HG02981 (cell line): ENCODE results near the gene ADAM30.

Experiments used
- ATAC-seq: cut with Tn5 transposase; IDR thresholded peaks from one replicate; pipeline ENCODE4 v1.9.1; 2021; ENCODE audit warnings: mild to moderate bottlenecking, moderate library complexity; ENCODE audit not compliant: unreplicated experiment

The ADAM30 gene

DNA sequence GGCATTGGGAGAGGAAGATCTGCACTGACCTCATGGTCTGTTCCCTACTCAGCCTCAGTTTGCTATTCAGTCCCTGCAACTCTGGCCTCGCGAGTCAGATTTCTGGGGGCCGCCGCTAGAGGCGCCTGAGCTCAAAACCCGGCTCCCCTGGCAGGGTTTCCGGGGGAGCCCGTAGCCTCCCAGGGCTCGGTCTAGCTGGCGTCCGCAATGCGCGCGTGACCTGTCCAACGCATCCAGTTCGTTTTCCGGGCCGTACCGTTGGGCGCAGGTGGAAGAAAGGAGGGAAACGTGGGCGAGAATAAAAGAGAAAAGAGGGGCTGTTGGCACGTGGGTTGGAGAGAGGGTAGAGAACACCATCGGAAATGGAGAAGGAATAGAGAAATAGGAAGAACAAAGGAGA lies at the start of gene ADAM30:
Gene ADAM30, minus strand, starts transcription at position 213 of the 400 bp plus-strand sequence. Its CDS starts 179 bp downstream, at position 34.
- ATAC-seq, result no peak

DNA sequence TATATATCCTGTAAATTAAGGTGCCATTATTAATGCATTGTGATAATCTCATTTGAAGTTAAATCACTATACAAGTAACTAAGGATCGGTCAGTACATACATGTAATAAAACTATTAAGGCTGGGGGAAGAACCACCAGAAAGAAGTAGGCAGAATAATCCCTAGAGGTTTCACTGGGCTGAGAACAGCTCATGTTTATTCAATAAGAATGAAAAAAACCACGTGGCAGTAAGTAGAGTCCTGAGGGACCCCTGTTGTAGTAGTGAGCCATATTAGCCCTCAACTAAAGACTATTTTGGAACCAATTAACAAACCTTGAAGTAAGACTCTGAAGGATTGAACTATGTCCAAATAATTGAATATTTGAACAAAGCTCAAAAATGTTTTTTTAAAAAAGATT lies 46.9 kb upstream of the ADAM30 start:
- no peak for ATAC-seq

DNA sequence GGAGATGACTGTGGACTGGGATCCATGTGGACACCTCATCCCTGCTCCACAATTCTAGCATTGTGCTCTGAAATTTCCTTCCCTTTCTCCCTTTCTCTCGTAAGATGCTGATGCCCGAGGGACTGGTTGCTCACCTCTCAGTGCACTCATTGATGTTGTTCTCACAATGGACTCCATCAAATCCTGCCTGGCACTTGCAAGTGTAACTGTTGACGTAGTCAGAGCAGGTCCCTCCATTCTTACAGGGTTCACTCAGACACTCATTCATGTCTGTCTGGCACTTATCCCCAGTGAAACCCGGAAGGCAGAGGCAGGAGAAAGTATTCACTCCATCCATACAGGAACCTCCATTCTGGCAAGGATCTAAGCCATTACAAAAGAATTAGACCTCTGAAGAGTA lies 45.1 kb upstream of the ADAM30 start:
- ATAC-seq, result no peak

DNA sequence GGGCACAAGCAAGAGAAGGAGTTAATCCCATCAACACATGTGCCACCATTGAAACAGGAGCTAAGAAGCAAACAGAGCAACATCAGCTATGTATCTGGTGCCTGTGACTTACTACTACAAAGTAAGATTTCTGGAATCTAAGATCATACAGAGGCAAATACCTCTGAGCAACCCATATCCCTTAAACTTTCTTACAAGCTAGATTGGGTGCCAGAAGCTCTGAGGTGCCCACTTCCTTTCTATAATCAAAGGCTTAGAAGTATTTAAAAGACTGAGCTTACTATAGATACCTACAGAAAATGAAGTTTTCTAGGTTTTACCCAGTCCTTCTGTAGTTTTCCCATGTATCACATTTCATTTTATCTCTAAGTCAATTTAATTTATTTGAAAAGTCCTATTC lies 44.4 kb upstream of the ADAM30 start:
- no peak for ATAC-seq

DNA sequence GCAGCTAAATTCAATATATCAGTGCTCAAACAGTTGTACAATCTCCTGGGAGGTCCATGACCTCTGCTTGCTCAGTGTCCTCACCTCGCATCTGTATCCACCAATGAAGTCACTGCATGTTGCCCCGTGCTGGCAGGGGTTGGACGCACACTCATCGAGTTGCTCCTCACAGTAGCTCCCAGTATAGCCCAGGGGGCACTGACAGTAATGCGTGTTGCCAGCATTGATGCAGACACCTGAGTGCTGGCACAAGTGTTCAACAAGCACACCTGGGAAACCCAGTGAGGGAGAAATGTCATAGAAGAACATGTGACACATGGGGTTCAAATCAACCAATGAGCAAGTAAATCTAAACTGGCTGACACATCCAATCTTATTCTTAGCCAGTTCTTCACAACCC lies 40.9 kb upstream of the ADAM30 start:
- no peak for ATAC-seq

DNA sequence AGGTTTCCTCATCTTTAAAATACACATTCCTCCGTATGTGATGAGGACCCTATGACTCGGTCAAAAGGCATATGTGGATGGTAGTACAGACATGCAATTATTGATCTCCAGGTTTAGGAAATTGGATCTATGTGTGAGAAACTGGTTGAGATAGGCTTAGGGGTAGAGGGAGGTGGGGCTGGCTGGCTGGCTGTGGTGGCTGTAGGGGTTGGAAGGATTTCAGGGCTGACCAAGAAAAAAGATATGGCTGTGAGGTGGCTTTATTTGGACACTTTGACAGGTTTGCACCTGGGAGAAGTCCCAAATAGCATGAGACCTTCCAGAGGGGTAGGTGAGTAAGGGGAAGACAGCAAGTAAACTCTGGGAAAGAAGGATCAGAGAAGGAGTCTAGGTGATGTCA lies 39.6 kb upstream of the ADAM30 start:
- no peak for ATAC-seq

DNA sequence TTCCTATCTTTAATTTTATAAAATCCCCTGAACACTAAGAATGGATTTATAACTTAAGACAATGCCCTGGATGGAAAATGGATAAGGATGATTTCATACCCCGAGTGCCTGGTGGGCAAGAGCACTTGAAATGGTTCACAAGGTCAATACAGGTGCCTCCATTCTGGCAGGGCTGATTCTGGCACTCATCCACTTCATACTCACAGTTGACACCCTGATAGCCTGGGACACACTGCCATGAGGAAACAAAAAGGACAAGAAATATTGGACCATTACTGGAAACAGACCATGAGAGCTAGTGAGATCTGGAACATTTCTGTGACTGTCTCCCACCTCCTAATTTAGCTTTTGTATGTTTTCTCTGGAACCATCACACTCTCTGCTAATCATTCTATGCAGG lies 39.1 kb upstream of the ADAM30 start:
- no peak for ATAC-seq

DNA sequence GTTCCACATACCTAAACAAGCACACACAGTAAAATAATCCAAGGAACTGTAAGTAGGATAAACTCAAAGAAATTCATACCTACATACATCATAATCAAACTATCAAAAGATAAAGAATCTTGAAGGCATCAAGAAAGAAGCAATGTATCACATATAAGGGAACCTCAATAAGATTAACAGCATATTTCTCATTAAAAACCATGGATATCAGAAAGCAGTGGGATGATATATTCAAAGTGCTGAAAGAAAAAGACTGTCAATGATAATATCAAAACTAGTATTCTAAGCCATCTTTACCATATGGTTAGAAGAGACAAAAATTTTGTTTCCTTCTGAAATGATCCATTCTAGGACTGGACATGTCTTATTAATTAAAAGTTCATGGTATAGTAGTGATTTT lies 37.1 kb upstream of the ADAM30 start:
- ATAC-seq, result no peak

DNA sequence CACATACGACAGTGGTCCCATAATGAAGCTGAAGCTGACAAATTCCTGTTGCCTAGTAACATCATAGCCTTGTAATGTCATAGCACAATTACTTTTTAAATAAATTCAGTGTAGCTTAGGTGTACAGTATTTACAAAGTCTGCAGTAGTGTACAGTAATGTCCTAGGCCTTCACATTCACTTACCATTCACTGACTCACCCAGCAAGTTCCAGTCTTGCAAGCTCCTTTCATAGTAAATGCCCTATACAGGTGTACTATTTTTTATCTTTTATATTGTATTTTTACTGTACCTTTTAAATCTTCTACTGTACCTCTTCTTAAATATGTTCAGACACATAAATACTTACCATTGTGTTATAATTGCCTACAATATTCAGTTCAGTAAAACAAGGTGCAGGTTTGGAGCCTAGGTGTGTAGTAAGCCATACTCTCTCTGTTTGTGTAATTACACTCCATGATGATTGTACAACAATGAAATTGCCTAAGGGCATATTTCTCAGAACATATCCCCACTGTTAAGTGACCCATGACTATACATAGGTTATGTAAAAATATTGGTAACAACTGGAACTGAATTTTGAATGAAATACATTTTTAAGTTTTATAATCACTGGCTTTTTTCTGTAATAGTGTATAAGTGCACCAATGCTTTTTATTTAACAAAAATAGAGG lies 33.5 kb upstream of the ADAM30 start:
- no peak for ATAC-seq

DNA sequence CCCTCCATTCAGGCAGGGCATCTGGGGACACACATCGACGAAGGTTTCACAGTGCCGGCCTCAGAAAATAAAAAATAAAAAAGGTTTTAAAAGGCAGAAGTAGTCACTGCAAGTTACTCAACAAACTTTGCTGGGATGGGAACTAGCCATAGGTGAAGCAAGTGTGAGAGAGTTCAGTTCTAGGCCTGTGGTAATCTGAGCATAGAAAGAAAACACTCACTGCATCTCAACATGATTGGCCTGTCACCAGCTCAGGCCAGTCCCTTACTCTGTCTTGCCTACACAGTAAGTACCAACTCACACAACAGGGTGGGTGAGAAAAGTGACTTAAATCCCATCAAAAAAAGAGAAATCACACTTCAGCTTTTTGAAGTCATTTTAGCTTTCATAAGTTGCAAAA lies 30.2 kb upstream of the ADAM30 start:
- ATAC-seq, result no peak

DNA sequence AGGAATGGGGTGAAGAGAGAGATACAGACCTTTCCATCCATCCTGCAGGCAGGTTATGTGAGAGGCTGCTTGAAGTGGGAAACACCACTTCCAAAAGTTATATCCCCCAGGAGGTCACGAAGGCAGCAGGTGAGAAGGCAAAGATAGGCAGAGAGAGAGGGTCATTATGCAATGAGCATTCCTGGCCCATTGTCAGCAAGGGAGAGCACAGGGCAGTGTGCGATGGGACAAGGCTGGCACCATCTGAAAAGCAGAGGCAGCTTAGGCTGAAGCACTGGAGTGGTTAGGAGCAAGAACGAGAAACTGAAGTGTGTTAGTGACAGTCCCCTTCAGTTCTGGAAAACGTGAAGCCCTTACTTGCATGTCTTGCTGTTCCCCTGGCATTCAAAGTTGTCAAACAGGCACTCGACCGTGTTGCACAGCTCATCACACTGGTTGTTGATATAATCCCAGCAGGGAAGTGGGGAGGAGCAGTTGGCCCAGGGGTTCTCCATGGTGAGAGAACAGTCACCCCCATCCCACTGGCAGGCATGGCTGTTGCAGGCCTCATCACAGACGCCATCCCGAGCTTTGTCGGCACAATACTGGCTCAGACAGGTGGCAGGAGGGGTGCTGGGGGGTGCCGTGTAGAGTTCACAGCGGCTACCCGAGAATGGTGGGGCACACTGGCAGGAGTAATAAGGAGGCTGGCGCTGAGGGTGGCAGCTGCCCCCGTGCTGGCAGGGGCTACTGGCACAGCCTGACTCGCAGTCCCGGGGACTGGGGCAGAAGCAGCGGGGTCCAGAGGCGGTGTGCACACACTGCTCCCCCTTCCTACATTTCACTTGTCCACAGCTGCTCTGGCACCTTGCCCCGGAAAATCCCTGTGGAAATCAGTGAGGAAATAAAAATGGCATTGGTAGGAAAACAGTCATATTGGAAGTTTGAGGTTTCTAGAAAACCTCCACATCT lies 28.9 kb upstream of the ADAM30 start:
- no peak for ATAC-seq

DNA sequence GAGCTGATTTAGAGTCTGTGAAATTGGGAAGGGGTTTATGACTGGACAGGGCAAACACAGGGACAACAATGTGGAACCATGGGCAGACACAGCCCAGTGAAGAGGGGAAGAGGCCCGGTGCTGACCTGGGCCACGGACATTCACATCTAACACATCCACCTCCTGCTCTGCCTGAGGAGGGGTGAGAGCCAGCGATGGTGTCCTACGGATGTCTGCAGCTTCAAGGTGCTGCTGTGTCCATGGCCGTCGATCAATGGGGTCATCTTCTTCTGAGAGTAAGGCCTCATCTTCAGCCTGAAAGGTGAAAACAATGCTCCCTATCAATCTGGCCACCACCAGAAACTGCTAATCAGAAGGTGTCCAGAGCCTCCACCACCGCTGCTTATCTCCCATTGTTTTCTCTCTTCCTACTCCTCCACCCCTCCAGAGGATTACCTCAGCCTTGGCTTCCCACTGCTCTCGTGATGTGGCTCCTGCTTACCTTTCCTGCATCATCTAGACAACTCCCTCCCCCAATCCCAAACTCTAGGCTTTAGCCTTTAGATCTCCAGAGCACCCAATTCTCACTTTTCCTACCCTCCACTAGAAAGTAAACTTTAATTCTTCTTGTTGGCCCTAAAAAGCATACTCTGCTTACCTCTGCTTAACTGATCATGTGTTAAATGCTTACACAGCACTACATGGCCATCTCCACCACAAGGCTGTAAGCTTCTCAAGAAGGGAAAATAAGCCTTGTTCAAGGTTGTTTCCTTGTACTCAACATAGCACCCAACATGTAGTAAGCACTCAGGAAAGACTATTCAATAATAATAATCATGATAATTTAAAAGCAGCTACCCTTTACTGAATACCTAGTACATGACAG lies 24.0 kb upstream of the ADAM30 start:
- no peak for ATAC-seq

DNA sequence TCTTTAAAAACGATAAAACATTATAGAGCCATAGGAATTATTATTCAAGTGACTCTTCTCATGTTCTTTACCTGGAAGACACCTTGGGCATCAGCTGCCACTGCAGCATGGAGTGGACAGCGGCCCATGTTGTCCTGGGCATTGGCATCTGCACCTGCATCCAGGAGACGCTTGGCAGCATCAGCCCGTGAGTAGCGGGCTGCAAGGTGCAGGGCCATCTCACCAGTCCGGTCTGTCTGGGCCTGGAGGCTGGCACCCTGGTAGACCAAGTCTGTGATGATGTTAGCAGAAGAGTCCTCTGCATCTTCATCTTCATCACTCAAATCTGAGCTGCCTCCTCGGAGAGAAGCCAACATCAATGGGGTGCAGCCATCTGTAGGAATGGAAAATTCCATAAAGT lies 22.9 kb upstream of the ADAM30 start:
- no peak for ATAC-seq

DNA sequence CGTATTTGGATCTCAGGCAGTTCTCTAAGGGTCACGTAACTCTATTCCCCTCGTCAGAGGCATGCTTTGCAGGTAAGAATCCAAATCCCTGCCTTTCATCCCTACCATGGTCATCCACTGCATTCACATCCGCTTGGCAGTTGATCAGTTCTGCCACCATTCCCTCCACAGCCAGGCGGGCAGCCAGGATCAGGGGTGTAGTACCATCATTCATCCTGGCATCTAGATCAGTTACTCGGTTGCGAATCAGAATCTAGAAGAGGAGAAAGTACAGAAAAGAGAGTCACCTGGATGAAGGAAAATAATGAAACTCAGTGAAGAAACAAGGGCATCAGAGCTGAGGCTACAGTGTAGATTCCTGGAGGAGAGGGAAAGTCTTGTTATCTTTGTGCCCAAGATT lies 22.0 kb upstream of the ADAM30 start:
- no peak for ATAC-seq

DNA sequence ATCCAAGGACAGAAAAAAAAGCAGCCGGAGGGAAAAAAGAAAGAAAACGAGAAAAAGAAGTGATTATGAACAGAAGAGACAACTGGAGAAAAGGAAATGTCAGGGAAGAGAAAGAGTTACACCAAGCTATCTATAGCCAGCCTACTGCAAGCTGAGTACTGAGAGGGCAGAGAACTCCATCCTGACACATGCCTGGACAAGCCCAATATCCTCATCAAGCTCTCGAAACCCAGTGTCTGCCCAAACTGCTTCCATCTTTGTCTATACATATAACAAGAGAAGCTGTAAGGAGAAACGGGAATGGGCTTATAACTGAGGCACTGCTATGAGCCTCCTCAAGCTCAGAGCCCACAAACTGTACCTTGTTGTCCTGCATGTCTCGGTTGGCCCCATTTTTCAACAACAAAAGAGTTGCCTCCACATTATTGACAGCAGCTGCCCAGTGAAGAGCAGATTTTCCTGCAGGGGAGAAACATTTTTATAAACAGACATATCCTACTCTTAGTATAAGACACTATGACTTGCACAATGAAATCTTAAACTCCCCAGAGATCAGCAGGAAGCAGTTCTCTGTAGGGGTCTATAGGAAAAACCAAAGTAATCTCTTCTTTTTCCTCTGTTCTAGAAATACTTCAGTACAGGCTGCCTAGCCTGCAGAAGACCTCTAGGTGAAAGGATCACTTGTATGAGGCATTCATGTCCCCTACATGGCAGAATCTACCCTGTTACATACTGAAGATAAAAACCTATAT lies 21.2 kb upstream of the ADAM30 start:
- no peak for ATAC-seq

DNA sequence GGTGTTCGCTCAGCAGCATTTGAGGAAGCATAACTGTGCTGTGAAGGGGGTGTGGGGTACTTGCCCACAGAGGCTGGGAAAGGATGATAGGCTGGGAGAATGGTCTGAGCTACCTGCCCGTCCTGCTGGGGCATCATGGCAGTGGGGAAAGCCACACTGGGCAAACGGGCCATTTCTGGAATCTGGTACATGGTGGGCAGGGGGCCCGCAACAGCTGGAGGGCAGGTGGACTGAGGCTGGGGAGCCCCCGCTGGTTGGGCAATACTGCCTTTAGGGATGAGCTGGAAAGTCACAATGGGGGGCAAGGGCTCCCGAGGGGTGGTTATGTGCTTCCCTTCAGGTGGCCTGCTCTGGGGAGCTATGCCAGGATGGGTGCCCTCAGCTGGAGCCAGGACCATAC lies 19.2 kb upstream of the ADAM30 start:
- ATAC-seq, result no peak

DNA sequence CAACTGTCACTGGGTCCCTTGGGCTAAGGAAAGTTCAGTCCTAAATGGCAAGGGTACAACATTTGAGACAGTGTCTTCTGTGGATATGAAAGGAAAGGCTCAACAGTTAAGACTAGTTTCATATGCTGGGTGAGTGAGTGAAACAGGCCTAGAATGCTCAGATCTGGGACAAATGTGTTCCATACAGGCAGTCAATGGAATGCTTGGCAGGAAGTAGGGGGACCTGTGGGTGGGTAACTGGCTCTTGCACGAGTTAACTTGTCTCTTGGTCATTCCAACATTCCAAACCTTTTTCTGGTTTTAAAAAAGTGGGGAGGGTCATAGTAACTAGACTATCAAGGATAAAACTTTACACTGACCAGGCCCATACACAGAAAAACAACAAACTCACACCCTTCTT lies 17.8 kb upstream of the ADAM30 start:
- ATAC-seq, result no peak

DNA sequence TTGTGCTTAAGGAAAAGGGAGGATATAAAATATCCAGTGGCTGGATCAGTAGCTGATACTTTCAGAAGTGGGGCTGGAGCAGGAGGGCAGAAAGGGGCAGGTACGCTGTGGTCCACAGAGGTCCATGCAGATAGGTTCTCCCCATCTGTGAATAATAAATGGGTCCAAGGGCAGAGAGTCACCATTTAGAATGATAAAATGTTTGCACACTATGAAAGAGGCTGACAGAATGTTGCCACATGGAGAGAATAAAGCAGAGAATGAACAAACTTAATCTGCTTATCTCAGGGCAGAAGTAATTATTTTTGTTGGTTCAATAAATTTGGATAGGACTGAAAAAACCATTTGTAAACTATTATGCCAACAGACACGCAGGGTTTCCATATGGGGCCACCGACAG lies 16.6 kb upstream of the ADAM30 start:
- no peak for ATAC-seq

DNA sequence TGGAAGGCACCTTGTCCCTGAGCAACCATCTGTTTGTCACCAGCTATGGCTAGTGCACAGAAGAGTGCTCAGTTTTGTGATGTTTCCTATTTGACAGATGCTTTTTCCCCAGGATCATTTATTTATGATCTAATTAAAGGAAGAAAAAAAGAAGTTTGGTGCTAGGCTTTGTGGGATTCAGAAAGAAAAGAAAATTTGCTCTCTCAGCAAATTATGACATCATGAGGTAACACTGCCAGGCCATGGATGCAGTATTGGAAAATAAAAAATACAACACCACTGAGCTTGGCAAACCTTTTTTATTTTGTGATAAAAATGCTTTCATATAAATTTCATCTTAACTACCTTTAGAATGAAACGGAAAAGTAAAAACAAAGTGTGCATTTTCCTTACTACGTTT lies 15.5 kb upstream of the ADAM30 start:
- no peak for ATAC-seq

DNA sequence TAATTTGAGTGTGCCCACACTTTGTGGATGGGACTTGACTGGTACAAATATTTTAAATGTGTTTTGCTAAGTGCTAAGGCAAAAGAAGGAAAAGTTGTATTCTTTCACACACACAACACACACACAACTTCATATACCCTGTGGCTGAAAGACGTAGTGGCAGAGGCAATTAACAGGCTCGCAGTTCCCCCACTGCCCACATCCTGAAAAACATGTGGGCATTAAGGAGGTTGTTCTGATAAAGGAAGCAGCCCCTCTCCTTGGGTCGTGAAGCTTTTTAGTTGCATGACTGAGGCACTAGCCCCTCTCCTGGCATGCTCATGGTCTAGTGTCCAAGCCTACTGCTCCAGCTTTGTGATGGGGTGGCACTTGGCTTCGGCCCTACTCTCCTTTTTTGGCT lies 14.3 kb upstream of the ADAM30 start:
- ATAC-seq, result no peak
